ENCODE results near the gene ELAVL1.

DNA sequence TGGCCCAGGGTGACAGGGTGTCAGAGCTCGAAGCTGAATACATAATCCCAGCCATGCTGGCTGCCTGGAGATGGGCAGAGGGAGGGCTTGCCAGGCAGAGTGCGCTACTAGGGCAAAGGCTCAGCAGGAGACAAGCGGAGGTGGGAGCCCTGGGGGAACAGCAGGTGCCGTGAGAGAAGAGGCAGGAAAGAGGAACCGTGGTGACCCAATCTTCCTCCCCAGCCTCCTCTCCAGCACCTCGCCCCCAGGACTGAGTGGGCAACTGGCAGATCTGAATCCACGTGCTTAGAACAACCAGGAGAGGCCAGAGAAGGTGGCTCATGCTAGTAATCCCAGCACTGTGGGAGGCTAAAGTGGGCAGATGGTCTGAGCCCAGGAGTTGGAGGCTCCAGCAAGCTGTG, 36.1 kb upstream of the ELAVL1 start:
- TF ChIP-seq, protein P1, sequence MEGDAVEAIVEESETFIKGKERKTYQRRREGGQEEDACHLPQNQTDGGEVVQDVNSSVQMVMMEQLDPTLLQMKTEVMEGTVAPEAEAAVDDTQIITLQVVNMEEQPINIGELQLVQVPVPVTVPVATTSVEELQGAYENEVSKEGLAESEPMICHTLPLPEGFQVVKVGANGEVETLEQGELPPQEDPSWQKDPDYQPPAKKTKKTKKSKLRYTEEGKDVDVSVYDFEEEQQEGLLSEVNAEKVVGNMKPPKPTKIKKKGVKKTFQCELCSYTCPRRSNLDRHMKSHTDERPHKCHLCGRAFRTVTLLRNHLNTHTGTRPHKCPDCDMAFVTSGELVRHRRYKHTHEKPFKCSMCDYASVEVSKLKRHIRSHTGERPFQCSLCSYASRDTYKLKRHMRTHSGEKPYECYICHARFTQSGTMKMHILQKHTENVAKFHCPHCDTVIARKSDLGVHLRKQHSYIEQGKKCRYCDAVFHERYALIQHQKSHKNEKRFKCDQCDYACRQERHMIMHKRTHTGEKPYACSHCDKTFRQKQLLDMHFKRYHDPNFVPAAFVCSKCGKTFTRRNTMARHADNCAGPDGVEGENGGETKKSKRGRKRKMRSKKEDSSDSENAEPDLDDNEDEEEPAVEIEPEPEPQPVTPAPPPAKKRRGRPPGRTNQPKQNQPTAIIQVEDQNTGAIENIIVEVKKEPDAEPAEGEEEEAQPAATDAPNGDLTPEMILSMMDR (IDR thresholded peaks at IDR 0.05) = no peak
- no peak for TF ChIP-seq POLR2A (IDR thresholded peaks at IDR 0.05)
